ENCODE data around the gene TRIM31. TPM values are rescaled to one million over a fixed set of nuclear protein-coding genes. Genes with fewer than 3 reads are reported as not detected.

Gene TRIM31
- total RNA-seq, result 0.10 TPM

- Histone ChIP-seq H3K4me1 (ENCODE audit: insufficient read depth, low read length) (no peaks in the 10 kb centered on the region), H3K4me3 (ENCODE audit: low read length) (no peak within 1 kb of the TSS), H3K27me3 (ENCODE audit: insufficient read depth, low read length) (peaks cover 49% of the 10 kb centered on the region), H3K9me3 (ENCODE audit: low read depth, low read length) (no peaks in the 10 kb centered on the region)
These were observed at the start of gene TRIM31 for GRCh38 chr6:30113003-30113759. TSS of gene TRIM31 (minus strand) at chr6:30113090. CDS start at chr6:30112805, 285 bp downstream.

- Histone ChIP-seq H3K9me3 (ENCODE audit: low read depth, low read length) (no peaks in the 10 kb centered on the region), H3K4me1 (ENCODE audit: insufficient read depth, low read length) (peaks cover 4% of the 10 kb centered on the region), H3K27me3 (ENCODE audit: insufficient read depth, low read length) (no peaks in the 10 kb centered on the region), H3K4me3 (ENCODE audit: low read length) (no peak overlapping the region)
These were observed 49.6 kb upstream of the TRIM31 start for GRCh38 chr6:30162265-30163089.

GRCh38 chr6:30160785-30161531 lies 48.1 kb upstream of the TRIM31 start, which contains the start of gene TRIM10:
TSS of gene TRIM10 (minus strand) at chr6:30161211. CDS start at chr6:30160858, 353 bp downstream.
- H3K27me3 ChIP-seq (ENCODE audit: insufficient read depth, low read length), result peaks cover 4% of the 10 kb centered on the region
- H3K4me3 ChIP-seq (ENCODE audit: low read length), result no peak within 1 kb of the TSS
- H3K4me1 ChIP-seq (ENCODE audit: insufficient read depth, low read length), result peaks cover 4% of the 10 kb centered on the region
- H3K9me3 ChIP-seq (ENCODE audit: low read depth, low read length), result no peaks in the 10 kb centered on the region

GRCh38 chr6:30160008-30160784 lies 47.3 kb upstream of the TRIM31 start:
- peaks cover 4% of the 10 kb centered on the region for H3K4me1 ChIP-seq (ENCODE audit: insufficient read depth, low read length)
- no peaks in the 10 kb centered on the region for H3K9me3 ChIP-seq (ENCODE audit: low read depth, low read length)
- peaks cover 7% of the 10 kb centered on the region for H3K27me3 ChIP-seq (ENCODE audit: insufficient read depth, low read length)

GRCh38 chr6:30158475-30159040 lies 45.7 kb upstream of the TRIM31 start:
- Histone ChIP-seq H3K4me3 (ENCODE audit: low read length) (no peak overlapping the region), H3K27me3 (ENCODE audit: insufficient read depth, low read length) (peaks cover 7% of the 10 kb centered on the region), H3K4me1 (ENCODE audit: insufficient read depth, low read length) (peaks cover 4% of the 10 kb centered on the region), H3K9me3 (ENCODE audit: low read depth, low read length) (no peaks in the 10 kb centered on the region)

More at GRCh38 chr6:30160008-30160784, 47.3 kb upstream of the TRIM31 start:
- H3K4me3 ChIP-seq (ENCODE audit: low read length), result no peak overlapping the region

GRCh38 chr6:30157999-30158398 lies 45.1 kb upstream of the TRIM31 start:
- Histone ChIP-seq H3K9me3 (ENCODE audit: low read depth, low read length) (no peaks in the 10 kb centered on the region), H3K27me3 (ENCODE audit: insufficient read depth, low read length) (peaks cover 7% of the 10 kb centered on the region), H3K4me1 (ENCODE audit: insufficient read depth, low read length) (peaks cover 2% of the 10 kb centered on the region), H3K4me3 (ENCODE audit: low read length) (no peak overlapping the region)

GRCh38 chr6:30157581-30157980 lies 44.7 kb upstream of the TRIM31 start:
- Histone ChIP-seq H3K4me1 (ENCODE audit: insufficient read depth, low read length) (no peaks in the 10 kb centered on the region), H3K4me3 (ENCODE audit: low read length) (no peak overlapping the region), H3K9me3 (ENCODE audit: low read depth, low read length) (no peaks in the 10 kb centered on the region), H3K27me3 (ENCODE audit: insufficient read depth, low read length) (peaks cover 7% of the 10 kb centered on the region)

- Histone ChIP-seq H3K9me3 (ENCODE audit: low read depth, low read length) (no peaks in the 10 kb centered on the region), H3K4me1 (ENCODE audit: insufficient read depth, low read length) (no peaks in the 10 kb centered on the region), H3K4me3 (ENCODE audit: low read length) (no peak overlapping the region), H3K27me3 (ENCODE audit: insufficient read depth, low read length) (peaks cover 7% of the 10 kb centered on the region)
These were observed 43.9 kb upstream of the TRIM31 start for GRCh38 chr6:30156774-30157173.

- no peaks in the 10 kb centered on the region for H3K9me3 ChIP-seq (ENCODE audit: low read depth, low read length)
- H3K4me3 ChIP-seq (ENCODE audit: low read length), result no peak overlapping the region
- H3K4me1 ChIP-seq (ENCODE audit: insufficient read depth, low read length), result peaks cover 4% of the 10 kb centered on the region
- H3K27me3 ChIP-seq (ENCODE audit: insufficient read depth, low read length), result peaks cover 7% of the 10 kb centered on the region
These were observed 43.3 kb upstream of the TRIM31 start for GRCh38 chr6:30156262-30156599.

GRCh38 chr6:30155520-30156261 lies 42.8 kb upstream of the TRIM31 start:
- H3K9me3 ChIP-seq (ENCODE audit: low read depth, low read length), result no peaks in the 10 kb centered on the region
- H3K4me3 ChIP-seq (ENCODE audit: low read length), result no peak overlapping the region
- H3K4me1 ChIP-seq (ENCODE audit: insufficient read depth, low read length), result peaks cover 4% of the 10 kb centered on the region

GRCh38 chr6:30154709-30155519 lies 42.0 kb upstream of the TRIM31 start:
- H3K4me3 ChIP-seq (ENCODE audit: low read length), result no peak overlapping the region
- H3K27me3 ChIP-seq (ENCODE audit: insufficient read depth, low read length), result peaks cover 7% of the 10 kb centered on the region
- H3K9me3 ChIP-seq (ENCODE audit: low read depth, low read length), result no peaks in the 10 kb centered on the region
- peaks cover 4% of the 10 kb centered on the region for H3K4me1 ChIP-seq (ENCODE audit: insufficient read depth, low read length)

More at GRCh38 chr6:30155520-30156261, 42.8 kb upstream of the TRIM31 start:
- H3K27me3 ChIP-seq (ENCODE audit: insufficient read depth, low read length), result peaks cover 7% of the 10 kb centered on the region

- Histone ChIP-seq H3K4me1 (ENCODE audit: insufficient read depth, low read length) (peaks cover 4% of the 10 kb centered on the region), H3K27me3 (ENCODE audit: insufficient read depth, low read length) (peaks cover 7% of the 10 kb centered on the region), H3K4me3 (ENCODE audit: low read length) (no peak overlapping the region), H3K9me3 (ENCODE audit: low read depth, low read length) (no peaks in the 10 kb centered on the region)
These were observed 41.2 kb upstream of the TRIM31 start for GRCh38 chr6:30154061-30154460.

All from mononuclear cell (primary cell).